HG02973 (cell line): ENCODE measurements around the gene UBTD2.

ENCODE experiments used
- ATAC-seq: cut with Tn5 transposase; IDR thresholded peaks from one replicate; pipeline ENCODE4 v1.9.1; 2021; ENCODE audit warnings: moderate library complexity; ENCODE audit not compliant: unreplicated experiment

UBTD2 gene

GRCh38 chr5:172173564-172174153 is 109.9 kb downstream of the UBTD2 start:
- no peak for ATAC-seq

- ATAC-seq, result no peak
These were observed 110.5 kb downstream of the UBTD2 start for GRCh38 chr5:172172912-172173563.

GRCh38 chr5:172171118-172171517 is 112.4 kb downstream of the UBTD2 start:
- no peak for ATAC-seq

GRCh38 chr5:172170251-172170701 is 113.3 kb downstream of the UBTD2 start:
- no peak for ATAC-seq

- no peak for ATAC-seq
These were observed 114.3 kb downstream of the UBTD2 start for GRCh38 chr5:172169216-172169615.

GRCh38 chr5:172168311-172168710 is 115.3 kb downstream of the UBTD2 start:
- no peak for ATAC-seq

DNA sequence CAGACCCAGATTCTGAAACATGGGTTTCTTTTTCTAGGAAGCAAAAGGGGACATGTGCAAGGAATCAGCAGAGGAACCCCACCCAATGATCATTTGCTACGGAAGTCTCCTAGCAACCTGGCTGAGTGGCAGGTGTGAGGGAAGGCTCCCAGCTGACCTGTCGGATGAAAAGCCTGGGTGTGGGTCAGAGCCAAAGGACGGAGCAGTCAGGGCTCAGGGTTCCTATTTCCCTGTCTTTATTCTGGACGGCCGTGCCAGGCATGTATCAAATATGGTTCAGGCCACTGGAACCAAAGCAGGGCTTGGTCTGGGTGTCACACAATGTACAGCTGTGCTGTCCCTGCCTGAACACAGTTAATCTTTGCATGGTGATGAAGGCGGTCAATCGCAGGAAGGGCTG is 115.7 kb downstream of the UBTD2 start:
- no peak for ATAC-seq

DNA sequence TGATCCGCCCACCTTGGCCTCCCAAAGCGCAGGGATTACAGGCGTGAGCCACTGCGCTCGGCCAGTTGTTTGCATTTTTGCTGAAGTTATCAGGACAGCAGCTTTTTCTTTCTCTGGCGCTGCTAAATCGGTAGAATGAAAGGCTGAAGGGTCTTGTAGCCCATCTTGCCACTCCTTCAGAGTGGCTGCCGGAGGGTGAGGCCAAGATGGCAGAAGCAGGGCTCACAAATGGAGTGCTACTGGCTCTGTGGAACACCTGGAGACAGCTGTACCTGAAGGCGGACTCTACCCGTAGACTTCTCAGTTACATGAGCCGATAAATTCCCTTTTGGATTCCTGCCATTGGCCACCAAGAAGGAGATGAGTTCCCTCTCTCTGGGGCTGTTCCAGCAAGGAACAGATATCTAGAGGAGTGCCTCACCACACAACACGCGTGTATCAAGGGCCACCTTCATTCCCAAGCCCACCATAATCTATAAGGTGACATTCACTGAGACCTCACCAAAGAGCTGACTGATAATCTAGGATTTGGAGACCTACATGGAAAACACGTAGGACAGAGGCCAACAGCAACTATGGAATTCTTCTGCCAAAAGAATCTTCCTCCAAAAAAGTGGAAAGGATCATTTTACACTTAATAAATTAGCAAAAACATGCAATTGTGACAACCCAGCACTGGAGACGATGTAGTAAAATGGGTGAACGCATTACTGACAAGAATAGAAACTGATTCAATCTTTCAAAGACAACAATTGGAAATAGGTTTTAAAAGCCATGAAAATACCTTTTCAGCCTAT is 117.3 kb downstream of the UBTD2 start:
- ATAC-seq, result no peak

DNA sequence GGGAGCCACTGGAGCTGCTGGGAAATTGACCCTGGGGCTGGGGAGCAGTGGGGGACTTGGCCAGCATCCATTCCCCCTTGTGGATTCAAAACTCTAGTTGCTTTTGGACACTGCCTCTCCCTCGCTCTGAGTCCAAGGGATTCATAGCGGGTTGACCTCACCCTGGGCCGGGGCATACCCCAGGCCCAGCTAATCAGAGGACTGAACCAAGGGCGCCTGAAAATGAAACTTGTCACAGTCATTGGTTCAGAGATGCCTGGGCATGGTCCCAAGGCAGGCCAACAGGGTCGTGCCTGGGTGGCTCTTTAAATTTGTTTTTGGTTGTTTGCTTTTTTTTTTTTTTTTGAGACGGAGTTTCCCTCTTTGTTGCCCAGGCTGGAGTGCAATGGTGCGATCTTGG is 118.1 kb downstream of the UBTD2 start:
- ATAC-seq, result peak; percentile 38

DNA sequence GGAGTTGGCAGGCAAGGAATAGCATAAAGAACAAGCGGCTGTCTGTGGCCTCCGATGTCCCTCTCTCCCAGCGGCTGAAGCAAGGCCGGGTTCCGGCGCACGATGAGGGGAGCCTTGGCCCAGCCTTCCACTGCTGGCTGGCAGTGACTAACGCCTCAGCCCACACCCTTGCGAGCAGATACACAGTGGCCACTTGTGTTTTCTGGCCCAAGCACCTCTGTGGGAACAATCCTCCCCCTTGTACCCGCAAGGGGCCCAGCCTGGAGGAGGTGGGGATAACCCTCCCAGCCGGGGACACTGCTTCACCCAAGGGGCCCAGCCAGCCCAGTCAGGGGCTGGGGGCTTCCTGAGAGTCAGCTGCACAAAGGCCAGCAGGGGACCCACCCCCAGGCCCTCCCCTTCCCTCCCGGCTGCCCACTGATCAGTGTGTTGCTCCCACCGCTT is 118.8 kb downstream of the UBTD2 start:
- ATAC-seq, result no peak

GRCh38 chr5:172163346-172163745 is 120.2 kb downstream of the UBTD2 start:
- no peak for ATAC-seq

DNA sequence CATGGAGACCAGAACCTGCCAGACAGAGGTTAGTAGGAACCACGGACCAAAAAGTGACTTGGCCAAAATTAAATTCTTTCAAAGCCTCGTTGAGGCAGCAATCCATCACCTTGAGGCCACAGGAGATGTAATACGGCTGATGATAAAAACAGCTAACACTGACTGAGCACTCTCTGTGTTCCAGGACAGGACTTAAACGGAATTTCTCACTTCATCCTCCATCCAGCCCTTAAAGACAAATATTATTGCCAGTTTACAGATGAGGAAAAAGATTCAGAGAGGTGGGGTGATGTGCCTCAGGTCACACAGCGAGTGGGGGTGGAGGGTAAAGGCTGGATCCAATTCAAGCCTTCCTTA is 120.6 kb downstream of the UBTD2 start:
- no peak for ATAC-seq

DNA sequence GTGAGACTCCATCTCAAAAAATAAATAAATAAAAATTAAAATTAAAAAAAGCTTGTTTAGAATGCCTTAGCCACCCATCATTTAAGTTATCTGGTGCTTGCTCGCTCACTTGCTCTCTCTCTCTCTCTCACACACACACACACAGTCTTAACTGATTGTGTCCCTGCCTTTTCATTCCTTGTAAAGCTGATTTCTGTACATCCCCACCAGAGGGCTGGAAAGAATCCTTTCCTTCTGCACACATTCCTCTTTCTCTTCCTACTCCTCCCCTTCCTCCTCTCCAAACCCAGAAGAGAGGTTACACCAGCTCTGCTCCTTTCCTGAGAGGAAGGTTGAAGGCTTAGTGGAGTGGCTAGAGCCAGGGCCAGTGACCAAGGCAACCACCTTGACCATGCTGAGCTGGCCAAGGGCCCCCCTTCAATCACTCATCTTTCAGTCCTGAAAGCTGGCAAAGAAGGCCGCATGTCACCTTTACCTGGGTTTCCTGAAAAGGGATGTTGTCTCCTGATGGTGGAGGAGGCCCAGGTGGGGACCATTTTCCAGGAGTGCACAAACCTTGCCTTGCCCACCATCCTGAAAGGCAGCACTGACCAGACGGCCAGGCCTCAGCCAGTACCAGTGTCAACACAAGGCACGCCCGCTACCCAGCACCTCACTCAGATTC is 121.1 kb downstream of the UBTD2 start:
- ATAC-seq, result no peak

- ATAC-seq, result no peak
These were observed 123.1 kb downstream of the UBTD2 start for GRCh38 chr5:172160506-172160905.
